Activated T-cell treated with anti-CD3 and anti-CD28 coated beads for 24 hours (primary cell): Measurements from ENCODE around the gene SYT17.

ENCODE experiments used
- DNase-seq: peaks from one replicate; pipeline ENCODE4 v3.0.0-alpha.2; 2020; ENCODE audit warnings: low read depth

SYT17 gene

DNA sequence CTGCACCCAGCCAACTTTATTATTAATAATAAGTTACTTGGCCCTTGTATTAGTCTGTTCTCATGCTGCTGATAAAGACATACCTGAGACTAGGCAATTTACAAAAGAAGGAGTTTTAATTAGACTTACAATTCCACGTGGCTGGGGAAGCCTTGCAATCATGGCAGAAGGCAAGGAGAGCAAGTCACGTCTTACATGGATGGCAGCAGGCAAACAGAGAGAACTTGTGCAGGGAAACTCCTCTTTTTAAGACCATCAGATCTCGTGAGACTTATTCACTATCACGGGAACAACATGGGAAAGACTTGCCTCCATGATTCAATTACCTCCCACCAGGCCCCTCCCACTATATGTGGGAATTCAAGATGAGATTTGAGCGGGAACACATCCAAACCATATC, 47.7 kb downstream of the SYT17 start:
- no peak for DNase-seq

DNA sequence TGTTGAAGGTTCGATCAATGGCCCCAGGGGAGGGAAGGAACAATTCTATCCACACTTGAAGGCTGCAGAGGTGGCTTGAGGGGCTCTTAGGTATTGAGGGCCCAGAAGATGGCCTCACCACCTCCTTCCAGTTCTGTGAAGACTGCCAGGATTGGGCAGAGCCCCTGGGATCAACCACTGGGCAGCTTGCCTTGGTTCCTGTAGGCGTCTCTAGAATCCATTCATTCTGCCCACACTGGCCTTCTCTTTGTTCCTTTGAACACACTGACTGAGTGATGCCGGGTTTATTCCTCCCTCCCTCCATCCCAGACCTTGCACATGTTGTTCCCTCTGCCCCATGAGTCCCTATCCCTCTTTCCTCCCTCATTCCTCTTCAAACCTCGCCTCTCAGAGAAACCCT, 50.5 kb downstream of the SYT17 start:
- DNase-seq: no peak

GRCh38 chr16:19219836-19220235, 51.8 kb downstream of the SYT17 start:
- DNase-seq: no peak

GRCh38 chr16:19223235-19224170, 55.5 kb downstream of the SYT17 start:
- DNase-seq: peak; percentile 16

GRCh38 chr16:19225651-19226050, 57.6 kb downstream of the SYT17 start:
- DNase-seq: no peak

GRCh38 chr16:19227643-19228042, 59.6 kb downstream of the SYT17 start:
- DNase-seq: no peak

GRCh38 chr16:19228052-19228451, 60.0 kb downstream of the SYT17 start:
- DNase-seq: no peak

GRCh38 chr16:19228575-19228974, 60.5 kb downstream of the SYT17 start:
- DNase-seq: no peak

GRCh38 chr16:19230575-19230974, 62.5 kb downstream of the SYT17 start:
- DNase-seq: no peak

DNA sequence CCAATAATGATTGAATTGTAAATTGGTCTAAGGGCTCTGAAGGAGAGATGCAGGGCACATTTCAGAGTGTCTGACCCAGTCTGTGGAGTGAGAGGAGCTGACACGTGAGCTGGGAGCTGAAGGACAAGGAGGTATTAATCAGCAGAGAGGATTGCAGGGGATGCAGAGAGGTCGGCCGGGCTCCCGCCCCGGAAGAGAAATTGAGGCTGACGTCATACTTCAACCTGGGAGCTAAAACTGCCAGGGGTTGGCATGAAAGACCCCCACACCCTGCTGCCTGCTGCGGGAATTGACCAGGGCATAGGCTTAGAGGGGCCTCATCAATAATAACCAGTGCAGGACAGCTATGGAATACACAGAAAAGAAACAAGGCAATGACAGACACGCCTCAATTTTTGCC, 63.8 kb downstream of the SYT17 start:
- no peak for DNase-seq

GRCh38 chr16:19232988-19233387, 64.9 kb downstream of the SYT17 start:
- no peak for DNase-seq

- DNase-seq: no peak
These were observed 67.4 kb downstream of the SYT17 start for GRCh38 chr16:19235478-19235877.

DNA sequence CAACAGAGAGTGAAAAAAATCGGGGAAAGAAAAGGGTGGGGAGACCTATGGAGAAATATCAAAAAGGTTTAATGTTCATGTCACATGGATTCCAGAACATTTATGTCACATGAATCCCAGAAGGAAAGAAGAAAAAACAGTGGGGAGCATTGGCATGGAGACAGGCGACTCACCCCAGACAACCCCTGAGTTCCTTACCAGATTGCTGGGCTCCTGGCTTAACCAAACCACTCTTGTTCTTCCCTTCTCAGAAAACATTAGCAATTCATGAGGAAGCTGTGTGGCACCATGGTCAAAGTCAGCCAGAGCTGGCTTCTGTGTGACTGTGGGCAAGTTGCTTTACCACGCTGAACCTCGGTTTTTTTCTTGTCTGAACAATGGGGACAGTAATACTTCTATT, 67.8 kb downstream of the SYT17 start:
- DNase-seq: no peak

GRCh38 chr16:19236561-19237209, 68.6 kb downstream of the SYT17 start:
- DNase-seq: no peak

DNA sequence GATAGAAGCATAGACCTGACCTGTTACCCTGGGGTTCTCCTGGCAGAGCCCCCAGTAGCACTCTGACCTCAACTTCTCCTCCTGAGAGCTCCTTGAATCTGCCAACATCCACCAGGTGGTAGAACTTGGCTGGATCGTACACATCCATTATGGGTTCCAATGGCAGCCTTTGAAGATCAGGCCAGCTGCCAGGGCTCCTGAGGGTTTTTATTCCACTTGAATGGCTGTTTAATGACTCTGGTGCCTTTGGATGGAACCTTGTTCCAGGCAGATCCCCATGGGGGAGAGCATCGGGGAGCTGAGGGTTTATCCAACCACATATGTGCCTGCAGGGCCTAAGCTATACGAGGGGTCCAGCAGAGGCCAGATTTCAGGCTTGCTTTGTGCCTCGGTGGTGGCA, 70.4 kb downstream of the SYT17 start:
- no peak for DNase-seq

DNA sequence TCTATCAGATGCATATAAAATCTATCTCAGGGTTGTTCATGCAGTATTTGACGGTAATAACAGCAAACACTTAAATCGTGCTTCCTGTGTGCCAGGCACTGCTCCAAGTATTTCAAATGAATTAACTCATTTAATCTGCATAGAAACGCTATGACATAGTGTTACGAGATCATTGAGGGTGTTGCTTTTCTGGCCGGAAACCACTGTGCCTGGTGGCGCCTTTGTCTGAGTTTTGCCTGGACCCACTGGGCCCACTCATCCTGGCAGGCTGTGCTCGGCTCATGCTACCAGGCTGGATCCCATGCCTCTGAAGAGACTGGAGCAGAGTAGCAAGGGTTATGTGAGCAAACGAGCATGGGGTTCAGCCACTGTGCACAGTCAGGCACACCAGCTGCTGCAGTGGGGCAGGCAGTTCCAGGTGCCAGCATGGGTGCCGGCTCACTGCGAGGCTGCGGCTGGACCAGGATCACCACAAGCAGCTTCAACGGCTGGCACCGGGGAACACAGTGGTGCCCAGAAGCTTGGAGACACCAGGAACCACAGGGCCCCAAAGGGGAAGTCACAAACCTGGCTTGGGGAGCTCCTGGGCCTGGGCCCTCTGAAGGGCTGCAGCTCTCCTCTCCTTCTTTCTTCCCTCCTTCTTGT, 71.6 kb downstream of the SYT17 start:
- no peak for DNase-seq

GRCh38 chr16:19240494-19240893, 72.5 kb downstream of the SYT17 start:
- no peak for DNase-seq

GRCh38 chr16:19241512-19241911, 73.5 kb downstream of the SYT17 start:
- DNase-seq: no peak

- no peak for DNase-seq
These were observed 74.1 kb downstream of the SYT17 start for GRCh38 chr16:19242186-19242585.

DNA sequence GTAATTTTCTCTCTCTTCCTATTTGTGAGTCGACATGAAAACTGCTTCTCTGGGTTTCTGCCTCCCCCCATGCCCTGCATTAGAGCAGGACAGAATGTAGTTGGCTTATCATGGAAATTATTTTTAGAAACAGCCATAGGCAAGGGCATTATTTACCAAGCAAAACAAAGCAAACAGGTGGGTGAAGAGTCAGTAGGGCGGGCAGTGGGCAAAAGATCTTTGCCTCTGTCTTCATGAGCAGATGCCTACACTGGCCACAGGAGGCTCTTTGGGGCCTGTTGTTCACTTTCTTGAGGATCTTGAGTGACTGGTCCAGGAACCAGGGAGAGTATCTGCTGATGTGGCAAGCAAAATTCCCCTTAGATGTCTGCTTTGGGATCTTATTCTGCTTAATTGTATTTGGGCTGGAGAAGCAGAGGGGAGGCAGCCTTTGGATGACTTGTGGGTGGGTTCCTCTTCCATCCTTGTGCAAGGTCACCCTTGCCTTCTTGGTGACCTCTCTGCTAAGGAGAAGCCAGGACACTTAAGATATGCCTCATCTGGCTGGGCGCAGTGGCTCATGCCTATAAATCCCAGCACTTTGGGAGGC, 75.0 kb downstream of the SYT17 start:
- no peak for DNase-seq

GRCh38 chr16:19245326-19245925, 77.4 kb downstream of the SYT17 start:
- no peak for DNase-seq

GRCh38 chr16:19252904-19253303, 84.9 kb downstream of the SYT17 start:
- no peak for DNase-seq
